ENCODE data around the gene PSMG4.

DNA sequence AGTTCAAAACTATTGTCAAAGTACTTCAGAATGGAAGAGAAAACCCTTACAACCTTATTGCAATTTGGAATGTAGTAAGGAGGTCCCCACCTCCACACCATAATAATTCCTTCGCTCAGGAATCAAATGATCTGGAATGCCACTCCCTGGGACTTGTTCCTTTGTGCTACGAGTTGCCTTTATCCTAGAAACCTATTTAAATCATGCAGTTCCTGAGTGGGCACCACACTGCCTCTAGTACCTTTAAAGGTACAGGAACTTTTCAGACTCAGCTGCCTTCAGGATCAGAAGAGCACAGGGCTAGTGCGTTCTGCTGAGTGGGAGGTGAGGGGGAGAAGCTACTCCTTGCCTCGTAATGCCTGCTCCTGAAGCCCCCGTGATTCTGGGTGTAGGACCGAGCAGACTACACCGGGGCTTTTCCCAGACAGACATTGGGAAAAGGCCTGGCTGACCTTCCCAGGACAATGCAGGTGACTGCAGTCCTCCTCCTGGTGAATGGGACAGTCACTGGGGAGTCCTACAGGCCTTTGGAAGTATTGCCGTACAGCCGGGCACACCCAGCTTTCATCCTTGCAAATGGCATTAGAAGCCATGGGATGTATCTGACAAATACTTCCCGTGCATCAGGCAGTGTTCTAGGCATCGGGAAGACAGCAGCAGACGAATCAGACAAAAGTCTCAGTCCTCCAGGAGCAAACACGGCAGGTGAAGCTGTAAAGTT lies 19.5 kb upstream of the PSMG4 start:
- TF ChIP-seq SP1 (IDR thresholded peaks at IDR 0.05) (no peak), LEF1 (IDR thresholded peaks at IDR 0.05; ENCODE audit: borderline replicate concordance) (no peak), PKNOX1 (IDR thresholded peaks at IDR 0.05) (no peak), FOXK2 (IDR thresholded peaks at IDR 0.05) (no peak), BHLHE40 (IDR thresholded peaks at IDR 0.05; ENCODE audit: borderline replicate concordance) (no peak), L3MBTL2 (conservative IDR thresholded peaks at IDR 0.05) (no peak), HDGF (IDR thresholded peaks at IDR 0.05; ENCODE audit: borderline replicate concordance) (no peak), ELF4 (IDR thresholded peaks at IDR 0.05) (no peak), FOXM1 (IDR thresholded peaks at IDR 0.05; ENCODE audit: borderline replicate concordance) (no peak), SUZ12 (IDR thresholded peaks at IDR 0.05) (no peak), TARDBP (IDR thresholded peaks at IDR 0.05) (no peak), ARNT (IDR thresholded peaks at IDR 0.05) (no peak), FOXA1 (IDR thresholded peaks at IDR 0.05) (no peak), NFRKB (IDR thresholded peaks at IDR 0.05) (no peak)
